AG08395 (cell line): ENCODE measurements around the gene ZMAT2.
A peak's percentile ranks its signal among the peaks of the same experiment; 100 is the strongest.
"Not testable (repeated sequence)": the region's sequence is repeated elsewhere in the genome, so short reads cannot be mapped to it uniquely, and the experiment has no call there.

ENCODE experiments used
- DNase-seq: peaks from one replicate; pipeline ENCODE4 v3.0.0; 2012; ENCODE audit warnings: mixed read lengths, low spot score

The ZMAT2 gene

GRCh38 chr5:140700177-140701144 lies at the start of gene ZMAT2:
Gene ZMAT2 (plus strand): TSS chr5:140700447. CDS start chr5:140700461, 14 bp downstream.
- DNase-seq: peak; percentile 99

GRCh38 chr5:140658870-140659269 lies 41.4 kb upstream of the ZMAT2 start:
- DNase-seq: no peak

GRCh38 chr5:140660371-140660770 lies 39.9 kb upstream of the ZMAT2 start:
- not testable (repeated sequence) for DNase-seq

- DNase-seq: no peak
These were observed 36.3 kb upstream of the ZMAT2 start for GRCh38 chr5:140664030-140664358.

GRCh38 chr5:140664359-140665119 lies 35.7 kb upstream of the ZMAT2 start, which contains the start of gene WDR55:
Gene WDR55 (plus strand): TSS chr5:140664904. CDS start chr5:140664913, 9 bp downstream.
- DNase-seq: peak; percentile 97

- DNase-seq: not testable (repeated sequence)
These were observed 29.2 kb upstream of the ZMAT2 start for GRCh38 chr5:140671035-140671434.

GRCh38 chr5:140671472-140672125 lies 28.6 kb upstream of the ZMAT2 start:
- no peak for DNase-seq

- DNase-seq: no peak
These were observed 27.6 kb upstream of the ZMAT2 start for GRCh38 chr5:140672455-140673186.

- no peak for DNase-seq
These were observed 26.9 kb upstream of the ZMAT2 start, which contains the start of gene DND1 for GRCh38 chr5:140673187-140673976. Gene DND1 (minus strand): TSS chr5:140673576. CDS start chr5:140673542, 34 bp downstream.

GRCh38 chr5:140674211-140674610 lies 26.0 kb upstream of the ZMAT2 start:
- no peak for DNase-seq

- no peak for DNase-seq
These were observed 25.6 kb upstream of the ZMAT2 start for GRCh38 chr5:140674629-140675028.

GRCh38 chr5:140677947-140678346 lies 22.3 kb upstream of the ZMAT2 start:
- no peak for DNase-seq

GRCh38 chr5:140678993-140679392 lies 21.3 kb upstream of the ZMAT2 start:
- no peak for DNase-seq

GRCh38 chr5:140690376-140690932 lies 9.8 kb upstream of the ZMAT2 start:
- no peak for DNase-seq

- DNase-seq: peak; percentile 97
These were observed 9.0 kb upstream of the ZMAT2 start, which contains the start of the genes HARS1 and HARS2 for GRCh38 chr5:140690941-140691924. Gene HARS1 (minus strand): TSS chr5:140691370. CDS start chr5:140691304, 66 bp downstream. Gene HARS2 (plus strand): TSS chr5:140691455. CDS start chr5:140691649, 194 bp downstream.

GRCh38 chr5:140694276-140694675 lies 6.0 kb upstream of the ZMAT2 start:
- DNase-seq: no peak

- no peak for DNase-seq
These were observed 3.3 kb upstream of the ZMAT2 start for GRCh38 chr5:140696891-140697492.

GRCh38 chr5:140707812-140708211 lies 7.6 kb downstream of the ZMAT2 start:
- DNase-seq: no peak
